ENCODE results near the gene SMARCD3.

Gene SMARCD3

DNA sequence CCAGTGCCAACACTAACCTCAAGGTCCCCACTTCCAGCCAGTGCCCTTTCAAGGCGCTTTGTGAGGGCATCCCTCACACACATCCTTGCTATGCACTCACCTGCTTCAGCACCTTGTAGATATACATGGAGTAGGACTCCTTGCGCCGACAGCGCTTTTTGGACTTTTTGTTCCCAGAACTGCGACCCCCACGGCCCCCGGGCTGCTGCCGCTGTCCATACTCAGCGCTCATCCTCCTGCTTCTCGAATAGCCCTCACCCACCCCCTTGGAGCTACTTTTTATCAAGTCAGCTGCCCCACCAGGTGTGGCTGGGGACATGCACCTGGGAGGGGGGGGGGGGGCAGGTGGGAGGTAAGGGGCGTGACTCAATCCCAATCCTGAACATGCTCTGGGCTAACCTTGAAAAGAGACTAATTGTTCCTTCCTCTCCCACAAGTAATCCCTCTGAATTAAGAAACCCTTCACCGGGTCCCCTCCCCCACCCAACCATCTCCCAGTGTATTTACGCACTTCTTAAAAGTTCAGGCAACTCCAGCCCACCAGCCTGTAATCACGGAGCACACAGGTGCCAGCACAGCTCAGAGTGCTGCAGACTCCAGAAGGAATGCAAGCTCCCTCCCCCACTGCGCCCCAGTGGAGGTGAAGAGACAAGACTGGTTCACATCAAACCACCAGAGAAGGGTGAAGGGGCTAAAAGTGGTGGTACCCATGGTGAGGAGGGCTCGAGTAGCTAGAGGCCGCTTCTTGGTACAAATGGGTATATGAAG lies 38.2 kb downstream of the SMARCD3 start, which contains the start of gene H2BK1:
Gene H2BK1, minus strand, starts transcription at position 402 of the 768 bp plus-strand sequence. Its CDS starts 170 bp downstream, at position 232.
- DNase-seq (ENCODE audit: low read depth in 2 of 2): no peak

DNA sequence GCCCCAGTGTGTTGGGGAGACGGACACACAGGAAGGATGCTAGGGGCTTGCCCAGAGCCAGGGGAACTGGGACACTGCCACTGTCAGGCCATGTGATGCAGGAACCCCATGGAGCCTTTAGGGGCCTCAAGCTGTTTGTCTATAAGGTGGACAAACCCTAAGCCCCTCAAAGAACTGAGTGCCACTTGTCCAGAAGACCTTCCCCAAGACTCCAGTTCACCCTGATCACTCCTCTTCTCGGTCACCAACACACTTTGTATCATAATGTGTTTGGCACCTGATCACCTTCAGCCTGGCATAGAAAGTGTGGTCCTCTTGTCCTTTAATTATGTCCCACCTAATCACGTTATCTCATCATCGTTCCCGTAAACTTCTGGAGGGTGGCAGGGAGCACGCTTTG lies 38.9 kb downstream of the SMARCD3 start:
- no peak for DNase-seq (ENCODE audit: low read depth in 2 of 2)

DNA sequence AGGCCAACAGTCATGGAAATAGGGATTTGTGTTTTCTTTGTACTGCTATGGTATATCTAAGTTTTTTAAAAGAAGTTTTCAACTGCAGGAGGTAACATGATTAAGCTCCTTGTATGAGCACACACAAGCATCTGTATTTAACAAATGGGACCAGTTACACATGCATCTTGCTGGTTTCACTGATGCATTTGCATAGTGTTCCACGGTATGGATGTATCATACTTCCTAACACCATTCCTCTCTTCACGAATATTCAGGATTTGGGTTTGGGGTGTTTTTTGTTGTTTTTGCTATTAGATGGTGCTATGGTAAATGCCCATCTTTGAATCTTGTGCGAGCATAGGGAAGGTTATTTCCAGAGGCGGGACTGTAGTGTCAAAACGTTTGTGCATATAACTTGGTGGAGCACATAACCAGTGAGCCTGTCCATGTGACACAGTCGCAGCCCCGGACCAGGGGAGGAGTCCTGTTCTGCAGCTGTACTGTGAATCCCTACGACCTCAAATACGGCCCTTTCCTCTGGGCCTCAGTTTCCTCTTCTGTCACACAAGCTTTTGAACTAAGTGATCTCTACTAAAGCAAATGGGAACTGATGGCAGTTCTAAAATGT lies 40.1 kb downstream of the SMARCD3 start:
- no peak for DNase-seq (ENCODE audit: low read depth in 2 of 2)

DNA sequence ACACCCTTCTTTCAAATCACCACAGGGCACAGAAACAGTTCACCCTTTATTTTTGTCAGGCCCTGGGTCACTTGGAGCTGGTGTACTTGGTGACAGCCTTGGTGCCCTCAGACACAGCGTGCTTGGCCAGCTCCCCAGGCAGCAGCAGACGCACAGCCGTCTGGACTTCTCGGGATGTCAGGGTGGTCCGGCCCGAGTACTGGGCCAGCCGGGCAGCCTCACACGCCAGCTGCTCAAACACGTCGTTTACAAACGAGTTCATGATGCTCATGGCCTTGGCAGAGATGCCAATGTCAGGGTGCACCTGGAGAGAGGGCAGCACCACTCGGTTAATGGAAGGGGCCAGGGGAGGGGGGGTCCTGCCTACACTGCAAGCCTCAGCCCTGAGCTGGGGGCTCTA lies 40.7 kb downstream of the SMARCD3 start:
- no peak for DNase-seq (ENCODE audit: low read depth in 2 of 2)

- no peak for DNase-seq (ENCODE audit: low read depth in 2 of 2)
These were observed 41.2 kb downstream of the SMARCD3 start for GRCh38 chr7:151207315-151207714.

GRCh38 chr7:151206914-151207313 lies 41.6 kb downstream of the SMARCD3 start:
- DNase-seq (ENCODE audit: low read depth in 2 of 2): no peak

DNA sequence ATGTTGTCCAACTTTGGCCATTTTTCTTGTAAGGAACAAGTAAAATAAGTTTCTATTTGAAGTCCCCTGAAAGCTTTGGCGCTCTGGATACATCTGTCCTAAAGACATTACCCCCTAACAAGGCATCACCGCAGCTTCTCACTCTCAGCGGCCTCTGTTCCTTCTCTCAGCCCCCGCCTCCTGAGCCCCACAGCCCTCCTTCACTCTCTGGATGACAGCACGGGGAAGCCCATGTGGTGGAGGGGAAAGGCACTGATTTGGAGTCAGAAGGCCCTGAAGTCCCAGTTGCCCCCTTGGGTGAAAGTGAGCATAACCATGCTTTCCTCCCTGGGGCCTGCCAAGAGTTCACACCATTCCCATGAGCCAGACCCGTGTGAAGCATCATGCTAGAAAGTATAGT lies 42.8 kb downstream of the SMARCD3 start:
- no peak for DNase-seq (ENCODE audit: low read depth in 2 of 2)

DNA sequence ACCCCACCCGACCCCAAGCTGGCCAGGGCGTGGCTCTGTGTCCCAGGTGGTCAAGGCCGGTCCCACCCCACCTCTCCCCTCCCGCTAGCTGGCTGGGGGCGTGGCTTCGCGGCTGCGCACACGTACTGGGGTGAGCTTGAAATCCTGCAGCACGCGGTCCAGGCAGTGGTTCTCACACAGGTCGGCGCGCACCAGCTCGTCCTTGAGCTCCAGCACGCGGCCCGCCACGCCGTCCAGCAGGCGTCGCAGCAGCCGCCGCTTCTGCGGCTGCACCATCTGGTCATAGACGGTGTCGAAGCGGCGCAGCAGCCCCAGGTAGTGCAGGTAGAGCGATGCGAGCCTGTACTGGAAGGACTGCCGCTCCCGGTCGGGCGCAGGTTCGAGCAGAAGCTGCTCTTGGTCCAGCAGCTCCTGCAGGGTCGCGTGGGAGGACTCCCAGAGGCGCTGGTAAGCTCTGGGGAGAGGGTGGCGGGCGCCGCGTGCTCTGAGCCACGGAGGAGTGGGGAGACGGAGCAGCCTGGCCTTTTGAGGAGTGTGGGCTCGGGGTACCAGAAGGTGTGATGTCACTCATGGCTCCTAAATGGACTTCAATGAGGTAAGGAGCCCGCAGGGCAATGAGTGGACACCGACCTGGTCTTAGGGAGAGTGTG lies 44.0 kb downstream of the SMARCD3 start:
- DNase-seq (ENCODE audit: low read depth in 2 of 2): no peak

GRCh38 chr7:151202836-151203235 lies 45.7 kb downstream of the SMARCD3 start:
- DNase-seq (ENCODE audit: low read depth in 2 of 2): no peak

GRCh38 chr7:151201751-151202150 lies 46.7 kb downstream of the SMARCD3 start:
- DNase-seq (ENCODE audit: low read depth in 2 of 2): no peak

- no peak for DNase-seq (ENCODE audit: low read depth in 2 of 2)
These were observed 47.1 kb downstream of the SMARCD3 start for GRCh38 chr7:151201344-151201743.

DNA sequence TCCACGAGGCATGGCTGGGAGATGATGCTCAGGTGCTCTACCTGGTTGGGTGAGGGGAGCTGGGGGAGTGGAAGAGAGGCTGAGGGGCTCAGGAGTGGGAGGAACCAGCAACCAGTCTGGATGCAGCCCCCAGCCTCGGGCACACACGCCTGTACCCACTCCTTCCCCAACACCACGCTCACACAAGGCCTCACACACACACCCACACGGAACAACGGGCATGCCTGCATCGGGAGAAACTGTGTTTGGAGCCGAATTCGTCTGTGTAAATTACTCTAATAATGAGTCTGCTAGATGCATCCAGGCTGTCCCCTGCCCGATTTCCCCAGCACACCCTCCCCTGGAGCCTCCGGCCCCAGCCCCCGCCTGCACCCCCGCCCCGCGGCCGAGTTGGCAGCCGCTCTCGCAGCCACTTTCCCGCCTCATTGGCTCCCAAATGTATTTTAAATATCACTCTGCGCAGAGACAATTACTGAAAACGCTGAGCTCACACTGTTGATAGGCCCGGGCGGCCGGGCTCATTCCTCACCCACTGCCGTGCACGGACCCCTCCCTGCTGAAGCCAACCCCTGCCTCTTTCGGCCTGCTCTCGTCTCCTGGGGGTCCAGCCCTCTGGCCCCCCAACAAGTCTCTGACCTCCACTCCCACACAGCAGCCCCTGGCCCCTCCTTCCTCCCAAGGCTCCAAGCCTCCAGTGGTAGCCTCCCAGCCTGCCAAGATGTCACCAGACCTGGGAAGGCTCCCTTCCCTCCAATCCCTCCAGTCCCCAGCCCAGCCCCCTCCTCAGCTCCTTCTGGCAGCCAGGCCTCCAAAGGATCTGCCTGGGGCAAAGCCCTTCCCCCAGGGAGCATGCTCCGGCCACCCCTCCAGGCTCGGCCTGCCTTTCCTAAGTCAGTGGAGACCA lies 49.3 kb downstream of the SMARCD3 start:
- DNase-seq (ENCODE audit: low read depth in 2 of 2): no peak

DNA sequence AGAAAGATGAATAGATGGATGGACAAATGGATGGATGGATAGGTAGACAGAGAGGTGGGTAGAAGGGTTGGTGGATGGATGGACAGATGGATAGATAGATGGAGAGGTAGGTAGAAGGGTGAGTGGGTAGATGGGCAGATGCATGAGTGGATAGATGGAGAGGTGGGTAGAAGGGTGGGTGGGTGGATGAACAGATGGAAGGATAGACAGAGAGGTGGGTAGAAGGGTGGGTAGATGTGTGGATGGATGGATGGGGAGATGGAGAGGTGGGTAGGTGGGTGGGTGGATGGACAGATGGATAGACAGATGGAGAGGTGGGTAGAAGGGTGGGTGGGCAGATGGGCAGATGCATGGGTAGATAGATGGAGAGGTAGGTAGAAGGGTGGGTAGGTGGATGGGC lies 50.6 kb downstream of the SMARCD3 start:
- no peak for DNase-seq (ENCODE audit: low read depth in 2 of 2)

- no peak for DNase-seq (ENCODE audit: low read depth in 2 of 2)
These were observed 52.7 kb downstream of the SMARCD3 start for GRCh38 chr7:151195616-151196450.

DNA sequence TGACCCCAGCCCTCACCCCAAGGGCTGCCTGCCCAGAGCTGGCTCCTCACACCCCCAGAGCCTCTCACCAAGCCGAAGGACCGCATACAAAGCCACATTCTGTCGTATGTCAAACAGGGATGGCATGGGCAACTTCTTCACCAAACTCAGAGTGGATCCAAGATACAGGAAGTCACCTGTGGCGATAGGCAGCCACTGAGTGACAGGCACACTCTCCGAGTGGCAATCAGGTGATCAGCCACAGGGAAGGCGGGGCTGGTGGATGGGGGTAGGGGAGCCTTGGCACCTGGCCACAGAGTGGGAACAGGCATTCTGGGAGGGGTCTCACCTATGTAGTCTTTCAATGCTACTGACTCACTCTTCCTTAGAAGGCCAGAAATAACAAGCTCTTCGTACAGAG lies 54.3 kb downstream of the SMARCD3 start:
- DNase-seq (ENCODE audit: low read depth in 2 of 2): no peak

GRCh38 chr7:151193203-151193978 lies 55.1 kb downstream of the SMARCD3 start:
- no peak for DNase-seq (ENCODE audit: low read depth in 2 of 2)

GRCh38 chr7:151192002-151192539 lies 56.4 kb downstream of the SMARCD3 start:
- no peak for DNase-seq (ENCODE audit: low read depth in 2 of 2)

- no peak for DNase-seq (ENCODE audit: low read depth in 2 of 2)
These were observed 57.0 kb downstream of the SMARCD3 start for GRCh38 chr7:151191544-151191943.

GRCh38 chr7:151189038-151189437 lies 59.5 kb downstream of the SMARCD3 start:
- no peak for DNase-seq (ENCODE audit: low read depth in 2 of 2)
